Measurements from ENCODE around the gene RAP1GAP2.

- TF ChIP-seq POLR2AphosphoS5 (IDR thresholded peaks at IDR 0.05; ENCODE audit: low read depth, low read length) (no peak), CTCF (IDR thresholded peaks at IDR 0.05) (no peak), TAF1 (IDR thresholded peaks at IDR 0.05; ENCODE audit: borderline replicate concordance, low read depth, low read length) (no peak), ELF1 (IDR thresholded peaks at IDR 0.05) (no peak), EP300 (IDR thresholded peaks at IDR 0.05; ENCODE audit: borderline replicate concordance in 1 of 2, low read depth in 1 of 2, low read length in 1 of 2) (no peak), SIN3A (IDR thresholded peaks at IDR 0.05; ENCODE audit: borderline replicate concordance, low read depth, low read length) (no peak), PBX3 (IDR thresholded peaks at IDR 0.05) (no peak), REST (IDR thresholded peaks at IDR 0.05; ENCODE audit: low read depth, low read length) (no peak), RXRA (IDR thresholded peaks at IDR 0.05; ENCODE audit: borderline replicate concordance, low read depth) (no peak), MAX (IDR thresholded peaks at IDR 0.05; ENCODE audit: low read depth) (no peak)
Measured at GRCh38 chr17:2889256-2889655, 93.0 kb downstream of the RAP1GAP2 start.

Measured in SK-N-SH (cell line).